AG04449 (cell line): ENCODE data around the gene EXOC2.

Experiments
- CTCF ChIA-PET: fragments of 350-600 bp; formaldehyde crosslinking; extraction: SDS; loops from one replicate; lab custom pipeline; 2021; ENCODE audit warnings: antibody characterized with exemption; lab: Yijun Ruan, JAX
- POLR2A ChIA-PET: fragments of 400-600, 350-600 bp; formaldehyde crosslinking; extraction: SDS; loops from one replicate; lab custom pipeline; 2020; ENCODE audit warnings: antibody characterized with exemption, inconsistent platforms; lab: Yijun Ruan, JAX
- DNase-seq: peaks from one replicate; pipeline ENCODE4 v3.0.0-alpha.2; 2010; ENCODE audit warnings: low read depth, low spot score
- H3K4me3 ChIP-seq: 2 replicates; pipeline ENCODE4 v1.5.1; 2011; ENCODE audit warnings: low read depth, mild to moderate bottlenecking, control low read depth, low read length
- TF ChIP-seq, protein P1 (sequence below): IDR thresholded peaks from one replicate; pipeline ENCODE4 v1.5.1; 2011; ENCODE audit warnings: mild to moderate bottlenecking, moderate library complexity, low read length, control low read depth, inconsistent platforms; ENCODE audit not compliant: insufficient read depth; ENCODE audit errors: missing control alignments

The EXOC2 gene

DNA sequence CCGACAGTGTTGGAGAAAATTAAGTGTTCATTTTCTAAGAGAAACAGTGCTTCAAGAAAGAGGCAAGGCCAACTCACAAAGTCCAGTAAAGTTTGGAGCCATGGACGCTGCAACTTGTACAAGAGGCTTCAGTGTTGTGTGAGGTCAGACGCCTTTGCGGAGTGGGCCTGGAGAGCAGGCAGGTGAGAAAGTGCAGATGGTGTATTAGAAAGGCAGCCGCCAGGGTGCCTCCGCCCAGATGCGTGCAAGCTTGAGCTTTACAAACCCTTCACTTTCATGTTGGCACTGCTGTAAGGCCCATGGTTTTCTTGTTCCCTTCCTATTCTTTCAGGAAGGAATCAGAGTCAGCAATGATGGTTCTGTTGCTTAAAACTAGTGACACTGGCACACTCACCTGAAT lies 25.4 kb upstream of the EXOC2 start:
- H3K4me3 ChIP-seq, result no peak overlapping the region
- ChIA-PET POLR2A (no interaction called here), CTCF (interaction anchor here (1.2 kb wide), 1 partner anchor 10 kb away, joined by 4 read pairs; no protein-coding TSS in a partner anchor)
- DNase-seq, result no peak
- TF ChIP-seq, protein P1, sequence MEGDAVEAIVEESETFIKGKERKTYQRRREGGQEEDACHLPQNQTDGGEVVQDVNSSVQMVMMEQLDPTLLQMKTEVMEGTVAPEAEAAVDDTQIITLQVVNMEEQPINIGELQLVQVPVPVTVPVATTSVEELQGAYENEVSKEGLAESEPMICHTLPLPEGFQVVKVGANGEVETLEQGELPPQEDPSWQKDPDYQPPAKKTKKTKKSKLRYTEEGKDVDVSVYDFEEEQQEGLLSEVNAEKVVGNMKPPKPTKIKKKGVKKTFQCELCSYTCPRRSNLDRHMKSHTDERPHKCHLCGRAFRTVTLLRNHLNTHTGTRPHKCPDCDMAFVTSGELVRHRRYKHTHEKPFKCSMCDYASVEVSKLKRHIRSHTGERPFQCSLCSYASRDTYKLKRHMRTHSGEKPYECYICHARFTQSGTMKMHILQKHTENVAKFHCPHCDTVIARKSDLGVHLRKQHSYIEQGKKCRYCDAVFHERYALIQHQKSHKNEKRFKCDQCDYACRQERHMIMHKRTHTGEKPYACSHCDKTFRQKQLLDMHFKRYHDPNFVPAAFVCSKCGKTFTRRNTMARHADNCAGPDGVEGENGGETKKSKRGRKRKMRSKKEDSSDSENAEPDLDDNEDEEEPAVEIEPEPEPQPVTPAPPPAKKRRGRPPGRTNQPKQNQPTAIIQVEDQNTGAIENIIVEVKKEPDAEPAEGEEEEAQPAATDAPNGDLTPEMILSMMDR, result no peak

DNA sequence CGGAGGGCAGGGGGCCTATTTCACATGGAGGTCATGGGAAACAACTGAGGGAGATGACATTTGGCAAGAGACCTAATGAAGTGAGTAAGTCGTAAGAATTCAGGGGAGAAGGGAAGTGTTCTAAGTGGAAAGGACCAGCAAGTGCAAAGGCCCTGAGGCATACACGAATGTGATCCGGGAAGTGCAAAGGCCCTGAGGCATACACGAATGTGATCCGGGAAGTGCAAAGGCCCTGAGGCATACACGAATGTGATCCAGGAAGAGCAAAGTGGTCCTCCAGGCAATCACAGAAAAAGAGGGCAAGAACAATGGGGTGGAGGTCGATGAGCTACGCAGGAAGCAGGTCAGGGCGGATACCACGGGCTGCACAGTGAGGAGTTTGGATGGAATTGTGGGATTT lies 24.2 kb upstream of the EXOC2 start:
- no peak overlapping the region for H3K4me3 ChIP-seq
- POLR2A ChIA-PET, result no interaction called here
- CTCF ChIA-PET, result interaction anchor here (1.2 to 1.5 kb wide), 2 partner anchors 11 to 126 kb away, joined by 3 to 4 read pairs; no protein-coding TSS in a partner anchor
- DNase-seq, result no peak
- TF ChIP-seq, protein P1, result no peak

DNA sequence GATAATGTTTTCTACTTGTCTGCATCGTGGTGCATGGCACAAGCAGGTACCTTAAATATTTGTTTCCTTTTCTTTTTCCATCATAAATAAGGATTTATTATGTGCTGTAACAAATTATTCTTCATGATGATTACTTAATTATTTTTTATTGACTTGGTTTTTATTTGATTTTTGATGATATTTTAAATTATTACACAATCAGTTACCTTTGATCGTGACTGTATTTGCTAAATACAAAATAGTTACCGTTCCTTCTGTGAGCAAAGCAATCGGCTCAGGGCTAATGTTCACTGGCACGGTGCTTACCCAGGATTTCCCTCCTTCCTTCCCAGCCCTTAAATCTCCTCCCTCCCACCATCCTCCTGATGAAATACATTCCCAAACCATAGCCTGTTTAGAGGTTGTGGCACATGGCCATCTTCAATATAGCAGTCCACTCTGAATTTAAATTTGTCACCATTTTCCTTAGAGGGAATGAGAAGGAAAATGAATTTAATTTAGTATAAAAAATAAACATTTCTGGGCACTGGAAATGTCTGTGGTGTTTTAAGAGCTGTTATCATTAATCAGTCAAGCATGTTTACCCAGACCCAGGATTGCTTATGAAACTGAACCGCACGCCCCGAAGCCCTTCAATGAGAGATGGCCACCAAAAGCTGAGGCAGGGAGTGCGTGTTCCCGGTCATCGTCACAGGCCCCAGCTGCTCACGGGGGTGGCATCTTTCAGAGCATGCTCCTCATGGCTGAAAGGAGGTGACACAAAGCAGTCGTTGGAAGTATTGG lies 23.0 kb upstream of the EXOC2 start:
- no peak for DNase-seq
- TF ChIP-seq, protein P1, result no peak
- CTCF ChIA-PET, result interaction anchor here (1.8 kb wide), 2 partner anchors 9 to 123 kb away, joined by 4 to 5 read pairs; no protein-coding TSS in a partner anchor
- no peak overlapping the region for H3K4me3 ChIP-seq
- POLR2A ChIA-PET, result no interaction called here

DNA sequence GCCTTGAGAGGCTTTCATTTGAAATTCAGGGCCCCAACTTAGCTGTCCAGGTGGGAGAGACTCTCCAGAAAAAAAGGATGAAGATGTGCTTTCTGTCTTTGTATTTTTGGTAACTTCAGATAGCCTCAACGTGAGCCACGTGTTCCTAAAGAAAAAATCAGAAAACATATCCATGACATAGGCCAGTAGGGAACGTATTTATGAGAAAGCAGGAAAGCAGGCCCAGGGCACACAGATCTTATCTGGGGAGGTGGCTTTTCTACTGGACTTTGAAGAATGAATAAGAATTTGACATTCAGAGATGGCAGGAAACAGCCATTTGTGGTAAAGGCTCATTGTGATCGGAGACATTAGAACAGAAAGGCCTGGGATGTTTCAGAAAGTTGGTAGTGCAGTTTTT lies 21.2 kb upstream of the EXOC2 start:
- no peak overlapping the region for H3K4me3 ChIP-seq
- no peak for DNase-seq
- ChIA-PET POLR2A (no interaction called here), CTCF (interaction anchor here (6.7 kb wide), 1 partner anchor 7 kb away, joined by 67 read pairs; no protein-coding TSS in a partner anchor)
- TF ChIP-seq, protein P1, result no peak

DNA sequence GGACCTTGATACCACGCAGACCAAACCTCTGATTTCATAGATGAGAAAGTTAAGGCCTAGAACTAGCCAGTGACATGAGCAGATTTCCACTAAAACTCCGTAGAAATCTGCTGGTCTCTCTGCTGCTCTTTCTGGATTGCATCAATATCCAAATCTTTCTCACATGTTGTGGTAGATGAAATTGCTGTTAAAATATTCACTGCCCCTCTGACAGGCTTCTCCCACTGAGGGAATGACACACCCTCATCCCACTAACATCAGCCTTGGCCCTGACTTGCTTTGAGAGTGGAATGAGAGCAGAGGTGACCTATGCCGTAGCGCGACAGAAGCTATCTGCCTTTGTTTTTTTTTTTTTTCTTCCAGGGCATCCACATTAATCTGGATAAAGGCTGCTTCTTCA lies 20.4 kb upstream of the EXOC2 start:
- POLR2A ChIA-PET, result no interaction called here
- TF ChIP-seq, protein P1, result no peak
- no peak for DNase-seq
- CTCF ChIA-PET, result interaction anchor here (6.7 kb wide), 1 partner anchor 8 kb away, joined by 67 read pairs; no protein-coding TSS in a partner anchor
- no peak overlapping the region for H3K4me3 ChIP-seq

DNA sequence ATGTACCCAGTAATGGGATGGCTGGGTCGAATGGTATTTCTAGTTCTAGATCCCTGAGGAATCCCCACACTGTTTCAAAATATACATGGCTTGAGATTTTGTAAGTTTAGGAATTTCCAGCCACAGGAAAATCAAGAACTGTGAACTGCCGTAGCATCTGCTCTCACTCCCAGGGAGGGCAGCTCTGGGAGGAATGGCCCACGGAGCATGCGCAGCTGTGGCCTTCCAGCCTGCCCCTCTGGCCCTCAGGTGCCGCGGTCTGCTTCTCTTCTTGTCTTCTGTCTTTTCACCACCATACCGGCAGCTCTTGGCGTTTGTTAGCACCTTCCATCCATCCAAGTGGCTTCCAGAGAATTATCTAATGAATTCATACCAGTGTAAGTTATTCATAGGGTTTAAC lies 19.9 kb upstream of the EXOC2 start:
- POLR2A ChIA-PET, result no interaction called here
- TF ChIP-seq, protein P1, result no peak
- CTCF ChIA-PET, result interaction anchor here (6.7 kb wide), 1 partner anchor 8 kb away, joined by 67 read pairs; no protein-coding TSS in a partner anchor
- no peak for DNase-seq
- H3K4me3 ChIP-seq, result no peak overlapping the region
